ENCODE results near the gene COLEC11.

COLEC11 gene

DNA sequence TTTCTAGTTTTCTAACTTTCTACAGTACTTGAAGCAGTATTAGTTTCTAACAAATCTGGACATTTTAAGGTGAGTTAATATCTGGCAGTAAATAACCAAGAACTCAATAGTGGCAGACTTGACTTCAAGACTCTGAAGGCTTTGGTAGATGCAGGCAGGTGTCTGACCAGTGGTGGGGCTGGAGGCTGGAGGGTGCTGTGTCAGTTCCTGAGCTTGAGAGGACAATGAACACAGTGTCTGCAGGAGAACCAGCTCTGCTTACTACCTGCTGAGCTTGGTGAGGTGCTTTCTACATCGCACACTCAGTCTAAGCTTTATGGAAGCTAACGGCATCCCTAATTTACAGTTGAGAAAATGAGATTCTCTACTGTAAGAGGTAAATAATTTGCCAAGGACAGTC is 84.3 kb downstream of the COLEC11 start:
- DNase-seq = no peak

DNA sequence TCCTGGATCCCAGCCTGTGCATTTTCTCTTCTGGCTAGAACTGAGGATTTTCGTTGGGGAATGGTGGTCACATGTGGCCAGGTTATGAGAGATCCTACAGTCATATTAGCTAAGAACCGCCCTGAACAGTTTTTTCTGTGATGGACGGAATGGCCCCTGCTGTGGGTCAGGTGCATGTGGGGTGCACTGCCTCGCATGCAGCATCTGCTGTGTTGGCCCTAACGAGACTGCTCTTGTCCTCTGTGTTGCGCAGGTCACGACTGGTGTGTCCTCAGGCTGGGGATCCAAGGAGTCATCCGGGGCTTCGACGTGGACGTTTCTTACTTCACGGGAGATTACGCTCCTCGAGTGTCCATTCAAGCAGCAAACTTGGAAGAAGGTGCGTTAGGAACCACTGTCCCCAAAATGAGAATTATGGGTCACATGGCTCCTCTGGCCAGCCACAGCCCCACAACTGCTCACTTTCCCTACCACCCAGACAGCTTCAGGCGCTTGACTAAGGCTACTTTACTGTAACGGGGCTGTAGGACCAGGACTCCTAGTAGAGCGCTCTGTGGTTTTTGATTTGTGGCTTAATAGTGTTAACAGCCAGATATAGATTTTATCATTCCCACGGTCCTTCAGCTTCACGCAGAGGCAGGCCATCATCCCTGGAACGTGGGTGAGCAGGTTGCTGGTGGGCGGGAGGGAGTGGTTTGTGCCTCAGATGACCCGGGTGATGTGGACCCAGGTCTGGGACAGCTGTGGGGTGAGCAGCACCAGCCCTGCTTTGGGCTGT is 84.9 kb downstream of the COLEC11 start:
- no peak for DNase-seq

GRCh38 chr2:3680548-3681345 is 85.8 kb downstream of the COLEC11 start:
- DNase-seq = no peak

- DNase-seq = no peak
Observed at GRCh38 chr2:3681625-3682024, 86.7 kb downstream of the COLEC11 start.

DNA sequence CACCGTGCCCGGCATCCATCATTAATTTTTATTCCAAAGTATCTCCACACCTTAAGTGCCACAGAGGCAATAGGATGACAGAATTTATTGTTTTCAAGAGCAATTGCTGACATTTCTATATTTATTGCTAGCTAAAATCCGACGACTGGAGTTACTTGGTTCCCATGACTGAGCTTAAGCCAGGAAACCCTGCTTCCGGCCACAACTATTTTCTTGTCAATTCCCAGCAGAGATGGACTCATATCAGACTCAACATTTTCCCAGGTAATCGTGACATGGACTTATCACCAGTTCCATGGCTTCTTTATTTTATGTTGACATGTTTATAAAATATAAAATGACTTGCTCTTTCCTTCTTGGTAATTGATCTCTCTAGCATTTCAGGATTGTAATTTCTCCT is 87.9 kb downstream of the COLEC11 start:
- no peak for DNase-seq

- no peak for DNase-seq
Observed at GRCh38 chr2:3683748-3684454, 89.0 kb downstream of the COLEC11 start.

DNA sequence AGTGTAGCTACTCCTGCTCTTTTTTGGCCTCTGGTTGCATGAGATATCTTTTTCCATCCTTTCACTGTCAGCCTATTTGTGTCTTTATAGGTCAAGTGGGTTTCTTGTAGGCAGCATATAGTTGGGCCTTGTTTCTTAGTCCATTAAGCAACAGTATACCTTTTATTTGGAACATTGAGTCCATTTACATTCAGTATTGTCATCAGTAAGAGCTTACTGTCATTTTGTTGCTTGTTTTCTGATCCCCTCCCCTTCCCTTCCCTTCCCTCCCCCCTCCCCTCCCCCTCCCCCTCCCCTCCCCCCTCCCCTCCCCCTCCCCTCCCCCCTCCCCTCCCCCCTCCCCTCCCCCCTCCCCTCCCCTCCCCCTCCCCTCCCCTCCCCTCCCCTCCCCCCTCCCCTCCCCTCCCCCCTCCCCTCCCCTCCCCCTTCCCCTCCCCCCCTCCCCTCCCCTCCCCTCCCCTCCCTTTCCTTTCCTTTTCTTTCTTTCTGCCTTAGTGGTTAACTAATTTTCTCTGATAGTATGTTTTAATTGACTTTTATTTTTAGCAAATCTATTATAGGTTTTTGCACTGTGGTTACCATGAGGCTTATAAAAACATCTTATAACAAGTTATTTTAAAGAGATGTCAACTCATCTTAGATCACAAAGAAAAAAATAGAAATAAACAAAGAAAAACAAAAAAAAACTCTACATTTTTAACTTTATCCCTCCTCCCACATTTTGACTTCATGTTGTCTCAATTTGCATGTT is 95.3 kb downstream of the COLEC11 start:
- peak; percentile 14 for DNase-seq

DNA sequence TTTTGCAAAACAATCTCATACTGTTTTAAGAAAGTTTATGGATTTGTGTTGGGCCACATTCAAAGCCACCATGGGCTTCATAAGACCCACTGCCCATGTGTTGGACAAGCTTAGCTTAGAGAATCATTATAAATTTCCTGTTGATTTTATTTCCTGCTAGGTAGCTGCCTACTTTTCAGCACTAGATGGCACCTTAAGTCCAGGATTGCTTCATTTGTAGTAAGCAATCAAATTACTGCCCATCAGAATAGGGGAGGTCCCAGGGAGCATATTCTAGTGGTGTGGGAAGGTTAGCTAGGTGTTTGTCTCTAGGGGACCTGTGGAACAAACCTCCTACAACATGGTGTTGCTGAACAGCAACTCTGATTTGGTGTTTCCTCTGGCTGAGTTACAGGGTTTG is 97.5 kb downstream of the COLEC11 start:
- DNase-seq = peak; percentile 59
